ENCODE measurements around the gene UMODL1. TPM values are rescaled to one million over a fixed set of nuclear protein-coding genes. Genes with fewer than 3 reads are reported as not detected.

UMODL1 gene
- total and polyA plus RNA-seq, 4 experiments from 2014 or later: 0.08 to 1.1 (median 0.58) TPM; not detected in 1

- H3K4me3 Mint-ChIP-seq: no peak overlapping the region
- H3K4me1 ChIP-seq (ENCODE audit: insufficient read depth, low read length): peaks cover 12% of the 10 kb centered on the region
- ChIA-PET POLR2A (ENCODE audit: partially characterized antibody) (interaction anchor here (1.0 kb wide), 1 partner anchor 231 kb away, joined by 3 read pairs; the partner anchor contains the start of gene PRDM15), CTCF (ENCODE audit: partially characterized antibody) (interaction anchor here (0.5 to 1.9 kb wide), 3 partner anchors 11 to 294 kb away, joined by 3 to 15 read pairs (median 4); no protein-coding TSS in a partner anchor)
- H3K4me1 Mint-ChIP-seq: peaks cover 4 to 9% (median 4%) of the 10 kb centered on the region in 4 donors
- no peak overlapping the region for H3K27ac Mint-ChIP-seq
- H3K9me3 Mint-ChIP-seq: peaks cover 0 to 2% (median 0%) of the 10 kb centered on the region in 8 donors
- no peak overlapping the region for H3K4me3 ChIP-seq (ENCODE audit: low read length in 2 of 2)
- intact Hi-C loops (cut with micrococcal nuclease): no loop called here
- no peak for DNase-seq
- H3K27ac ChIP-seq (ENCODE audit: low read depth, low read length): no peak overlapping the region
- peaks cover 8% of the 10 kb centered on the region in 2 donors for H3K27me3 Mint-ChIP-seq
- H3K27me3 ChIP-seq (ENCODE audit: insufficient read depth, low read length): no peaks in the 10 kb centered on the region
- no peaks in the 10 kb centered on the region for H3K36me3 Mint-ChIP-seq
- H3K9me3 ChIP-seq (ENCODE audit: control insufficient read depth in 1 of 2, low read length in 2 of 2): no peaks in the 10 kb centered on the region
- no peaks in the 10 kb centered on the region for H3K36me3 ChIP-seq (ENCODE audit: insufficient read depth, low read length)
Observed at GRCh38 chr21:42110691-42111469, 39.8 kb downstream of the UMODL1 start.

- H3K27me3 Mint-ChIP-seq: peaks cover 8% of the 10 kb centered on the region in 2 donors
- H3K27ac Mint-ChIP-seq: no peak overlapping the region
- H3K4me1 Mint-ChIP-seq: peaks cover 4 to 9% (median 4%) of the 10 kb centered on the region in 4 donors
- intact Hi-C loops (cut with micrococcal nuclease): no loop called here
- ChIA-PET POLR2A (ENCODE audit: partially characterized antibody) (interaction anchor here (1.0 kb wide), 1 partner anchor 232 kb away, joined by 3 read pairs; the partner anchor contains the start of gene PRDM15), CTCF (ENCODE audit: partially characterized antibody) (interaction anchor here (0.5 to 1.9 kb wide), 4 partner anchors 11 to 295 kb away, joined by 3 to 15 read pairs (median 5); no protein-coding TSS in a partner anchor)
- no peaks in the 10 kb centered on the region for H3K9me3 ChIP-seq (ENCODE audit: control insufficient read depth in 1 of 2, low read length in 2 of 2)
- no peaks in the 10 kb centered on the region for H3K36me3 Mint-ChIP-seq
- H3K4me3 ChIP-seq (ENCODE audit: low read length in 2 of 2): no peak overlapping the region
- no peak for DNase-seq
- H3K4me1 ChIP-seq (ENCODE audit: insufficient read depth, low read length): peaks cover 12% of the 10 kb centered on the region
- H3K9me3 Mint-ChIP-seq: peaks cover 0 to 2% (median 0%) of the 10 kb centered on the region in 8 donors
- H3K27ac ChIP-seq (ENCODE audit: low read depth, low read length): no peak overlapping the region
- no peaks in the 10 kb centered on the region for H3K27me3 ChIP-seq (ENCODE audit: insufficient read depth, low read length)
- H3K4me3 Mint-ChIP-seq: no peak overlapping the region
- no peaks in the 10 kb centered on the region for H3K36me3 ChIP-seq (ENCODE audit: insufficient read depth, low read length)
Observed at GRCh38 chr21:42111470-42111743, 40.3 kb downstream of the UMODL1 start.

GRCh38 chr21:42111811-42112210, 40.7 kb downstream of the UMODL1 start:
- no peaks in the 10 kb centered on the region for H3K36me3 Mint-ChIP-seq
- H3K4me1 Mint-ChIP-seq: peaks cover 4 to 9% (median 4%) of the 10 kb centered on the region in 4 donors
- no peak for DNase-seq
- ChIA-PET POLR2A (ENCODE audit: partially characterized antibody) (interaction anchor here (1.0 to 1.1 kb wide), 2 partner anchors 232 to 295 kb away, joined by 3 to 4 read pairs; partner anchors contain the start of gene PRDM15), CTCF (ENCODE audit: partially characterized antibody) (interaction anchor here (0.5 to 1.9 kb wide), 5 partner anchors 10 to 295 kb away, joined by 3 to 15 read pairs (median 4); no protein-coding TSS in a partner anchor)
- H3K9me3 Mint-ChIP-seq: peaks cover 0 to 2% (median 0%) of the 10 kb centered on the region in 8 donors
- no peak overlapping the region for H3K4me3 Mint-ChIP-seq
- Histone ChIP-seq H3K9me3 (ENCODE audit: control insufficient read depth in 1 of 2, low read length in 2 of 2) (no peaks in the 10 kb centered on the region), H3K27me3 (ENCODE audit: insufficient read depth, low read length) (no peaks in the 10 kb centered on the region), H3K36me3 (ENCODE audit: insufficient read depth, low read length) (no peaks in the 10 kb centered on the region), H3K27ac (ENCODE audit: low read depth, low read length) (no peak overlapping the region), H3K4me1 (ENCODE audit: insufficient read depth, low read length) (peaks cover 12% of the 10 kb centered on the region), H3K4me3 (ENCODE audit: low read length in 2 of 2) (no peak overlapping the region)
- intact Hi-C loops (cut with micrococcal nuclease): no loop called here
- H3K27ac Mint-ChIP-seq: peak overlapping the region in 1 of 7 donors; percentile 12
- H3K27me3 Mint-ChIP-seq: peaks cover 8% of the 10 kb centered on the region in 2 donors

GRCh38 chr21:42112238-42112637, 41.1 kb downstream of the UMODL1 start:
- H3K9me3 Mint-ChIP-seq: peaks cover 0 to 2% (median 0%) of the 10 kb centered on the region in 8 donors
- no peak for DNase-seq
- no peaks in the 10 kb centered on the region for H3K36me3 Mint-ChIP-seq
- intact Hi-C loops (cut with micrococcal nuclease): no loop called here
- peaks cover 7 to 11% (median 7%) of the 10 kb centered on the region in 4 donors for H3K4me1 Mint-ChIP-seq
- Histone ChIP-seq H3K27me3 (ENCODE audit: insufficient read depth, low read length) (no peaks in the 10 kb centered on the region), H3K9me3 (ENCODE audit: control insufficient read depth in 1 of 2, low read length in 2 of 2) (no peaks in the 10 kb centered on the region), H3K27ac (ENCODE audit: low read depth, low read length) (no peak overlapping the region), H3K36me3 (ENCODE audit: insufficient read depth, low read length) (no peaks in the 10 kb centered on the region), H3K4me3 (ENCODE audit: low read length in 2 of 2) (no peak overlapping the region), H3K4me1 (ENCODE audit: insufficient read depth, low read length) (peaks cover 13% of the 10 kb centered on the region)
- ChIA-PET POLR2A (ENCODE audit: partially characterized antibody) (interaction anchor here (1.1 kb wide), 1 partner anchor 296 kb away, joined by 4 read pairs; no protein-coding TSS in a partner anchor), CTCF (ENCODE audit: partially characterized antibody) (interaction anchor here (0.7 to 1.9 kb wide), 5 partner anchors 10 to 366 kb away, joined by 3 to 15 read pairs (median 4); no protein-coding TSS in a partner anchor)
- H3K27ac Mint-ChIP-seq: no peak overlapping the region
- peaks cover 11 to 12% of the 10 kb centered on the region in 2 donors for H3K27me3 Mint-ChIP-seq
- no peak overlapping the region for H3K4me3 Mint-ChIP-seq

GRCh38 chr21:42112857-42113256, 41.7 kb downstream of the UMODL1 start:
- DNase-seq: no peak
- Histone ChIP-seq H3K4me3 (ENCODE audit: low read length in 2 of 2) (no peak overlapping the region), H3K4me1 (ENCODE audit: insufficient read depth, low read length) (peaks cover 9% of the 10 kb centered on the region), H3K27me3 (ENCODE audit: insufficient read depth, low read length) (peaks cover under 1% of the 10 kb centered on the region), H3K27ac (ENCODE audit: low read depth, low read length) (no peak overlapping the region), H3K9me3 (ENCODE audit: control insufficient read depth in 1 of 2, low read length in 2 of 2) (no peaks in the 10 kb centered on the region), H3K36me3 (ENCODE audit: insufficient read depth, low read length) (no peaks in the 10 kb centered on the region)
- Mint-ChIP-seq H3K4me3 (no peak overlapping the region), H3K4me1 (peaks cover 9 to 12% (median 10%) of the 10 kb centered on the region in 4 donors), H3K9me3 (peaks cover 0 to 2% (median 0%) of the 10 kb centered on the region in 8 donors), H3K36me3 (no peaks in the 10 kb centered on the region), H3K27me3 (peaks cover 16 to 17% of the 10 kb centered on the region in 2 donors), H3K27ac (no peak overlapping the region)
- CTCF ChIA-PET (ENCODE audit: partially characterized antibody): interaction anchor here (0.7 to 1.6 kb wide), 5 partner anchors 139 to 365 kb away, joined by 3 to 8 read pairs (median 4); no protein-coding TSS in a partner anchor
- intact Hi-C loops (cut with micrococcal nuclease): no loop called here
- POLR2A ChIA-PET (ENCODE audit: partially characterized antibody): interaction anchor here (1.1 kb wide), 1 partner anchor 296 kb away, joined by 4 read pairs; no protein-coding TSS in a partner anchor

GRCh38 chr21:42113926-42114409, 42.9 kb downstream of the UMODL1 start:
- Histone ChIP-seq H3K27ac (ENCODE audit: low read depth, low read length) (no peak overlapping the region), H3K36me3 (ENCODE audit: insufficient read depth, low read length) (no peaks in the 10 kb centered on the region), H3K27me3 (ENCODE audit: insufficient read depth, low read length) (peaks cover 12% of the 10 kb centered on the region), H3K9me3 (ENCODE audit: control insufficient read depth in 1 of 2, low read length in 2 of 2) (no peaks in the 10 kb centered on the region), H3K4me3 (ENCODE audit: low read length in 2 of 2) (no peak overlapping the region), H3K4me1 (ENCODE audit: insufficient read depth, low read length) (peaks cover 4% of the 10 kb centered on the region)
- POLR2A ChIA-PET (ENCODE audit: partially characterized antibody): no interaction called here
- H3K4me3 Mint-ChIP-seq: no peak overlapping the region
- peaks cover 0 to 2% (median 0%) of the 10 kb centered on the region in 8 donors for H3K9me3 Mint-ChIP-seq
- no peak overlapping the region for H3K27ac Mint-ChIP-seq
- DNase-seq: no peak
- intact Hi-C loops (cut with micrococcal nuclease): no loop called here
- H3K4me1 Mint-ChIP-seq: peaks cover 5 to 10% (median 8%) of the 10 kb centered on the region in 4 donors
- no peaks in the 10 kb centered on the region for H3K36me3 Mint-ChIP-seq
- H3K27me3 Mint-ChIP-seq: peaks cover 20 to 24% of the 10 kb centered on the region in 2 donors
- CTCF ChIA-PET (ENCODE audit: partially characterized antibody): interaction anchor here (0.8 to 1.6 kb wide), 3 partner anchors 27 to 297 kb away, joined by 3 to 8 read pairs (median 4); no protein-coding TSS in a partner anchor

GRCh38 chr21:42114646-42115045, 43.5 kb downstream of the UMODL1 start:
- peaks cover 0 to 2% (median 0%) of the 10 kb centered on the region in 8 donors for H3K9me3 Mint-ChIP-seq
- Histone ChIP-seq H3K4me1 (ENCODE audit: insufficient read depth, low read length) (peaks cover 4% of the 10 kb centered on the region), H3K36me3 (ENCODE audit: insufficient read depth, low read length) (no peaks in the 10 kb centered on the region), H3K27ac (ENCODE audit: low read depth, low read length) (no peak overlapping the region), H3K9me3 (ENCODE audit: control insufficient read depth in 1 of 2, low read length in 2 of 2) (no peaks in the 10 kb centered on the region), H3K4me3 (ENCODE audit: low read length in 2 of 2) (no peak overlapping the region), H3K27me3 (ENCODE audit: insufficient read depth, low read length) (peaks cover 14% of the 10 kb centered on the region)
- H3K4me1 Mint-ChIP-seq: peaks cover 7 to 10% (median 9%) of the 10 kb centered on the region in 4 donors
- H3K4me3 Mint-ChIP-seq: no peak overlapping the region
- CTCF ChIA-PET (ENCODE audit: partially characterized antibody): interaction anchor here (1.3 to 4.5 kb wide), 2 partner anchors 144 to 298 kb away, joined by 3 to 68 read pairs; no protein-coding TSS in a partner anchor
- POLR2A ChIA-PET (ENCODE audit: partially characterized antibody): no interaction called here
- no peak for DNase-seq
- intact Hi-C loops (cut with micrococcal nuclease): no loop called here
- H3K27ac Mint-ChIP-seq: no peak overlapping the region
- peaks cover 24 to 27% of the 10 kb centered on the region in 2 donors for H3K27me3 Mint-ChIP-seq
- H3K36me3 Mint-ChIP-seq: no peaks in the 10 kb centered on the region

All from CD4-positive, alpha-beta memory T cell (primary cell).